HG02798 (cell line): ENCODE data around the gene HSF4.

Experiments used
- ATAC-seq: cut with Tn5 transposase; IDR thresholded peaks from one replicate; pipeline ENCODE4 v1.9.1; 2021; ENCODE audit warnings: mild to moderate bottlenecking; ENCODE audit not compliant: unreplicated experiment, poor library complexity

Gene HSF4

GRCh38 chr16:67197704-67198103, 33.2 kb downstream of the HSF4 start:
- no peak for ATAC-seq

- no peak for ATAC-seq
These were observed 33.7 kb downstream of the HSF4 start for GRCh38 chr16:67198238-67198734.

GRCh38 chr16:67199011-67199807, 34.7 kb downstream of the HSF4 start, which contains the start of gene ELMO3:
Gene ELMO3 (plus strand): TSS chr16:67199131. CDS start chr16:67199327, 196 bp downstream.
- no peak for ATAC-seq

- no peak for ATAC-seq
These were observed 35.3 kb downstream of the HSF4 start for GRCh38 chr16:67199808-67200198.

GRCh38 chr16:67200491-67200890, 35.9 kb downstream of the HSF4 start:
- ATAC-seq, result no peak

GRCh38 chr16:67201411-67202345, 37.1 kb downstream of the HSF4 start:
- ATAC-seq, result no peak

GRCh38 chr16:67202426-67202825, 37.9 kb downstream of the HSF4 start:
- no peak for ATAC-seq

GRCh38 chr16:67202956-67203493, 38.5 kb downstream of the HSF4 start:
- no peak for ATAC-seq

GRCh38 chr16:67204076-67204475, 39.5 kb downstream of the HSF4 start:
- ATAC-seq, result no peak

GRCh38 chr16:67206129-67206837, 41.7 kb downstream of the HSF4 start:
- no peak for ATAC-seq

- ATAC-seq, result no peak
These were observed 42.3 kb downstream of the HSF4 start for GRCh38 chr16:67206838-67207248.

GRCh38 chr16:67207249-67208091, 42.9 kb downstream of the HSF4 start:
- no peak for ATAC-seq

GRCh38 chr16:67208154-67208896, 43.8 kb downstream of the HSF4 start:
- no peak for ATAC-seq

- ATAC-seq, result no peak
These were observed 45.0 kb downstream of the HSF4 start for GRCh38 chr16:67209565-67209964.

- no peak for ATAC-seq
These were observed 45.8 kb downstream of the HSF4 start for GRCh38 chr16:67210069-67210937.

- no peak for ATAC-seq
These were observed 47.1 kb downstream of the HSF4 start for GRCh38 chr16:67211674-67212073.

GRCh38 chr16:67212766-67213165, 48.2 kb downstream of the HSF4 start:
- ATAC-seq, result no peak
